Neural cell (in vitro differentiated cells): Measurements from ENCODE around the gene CPVL. TPM values are rescaled to one million over a fixed set of nuclear protein-coding genes. Genes with fewer than 3 reads are reported as not detected.
A peak's percentile ranks its signal among the peaks of the same experiment; 100 is the strongest.

Source experiments
- H2AFZ ChIP-seq: fragments of 200-600, 300-800 bp; sonication (generic), shearing (Covaris generic); 2 replicates; pipeline ENCODE4 v1.6.0; 2014; ENCODE audit warnings: low read depth, mild to moderate bottlenecking, antibody characterized with exemption, low read length, moderate library complexity
- H3F3A ChIP-seq: fragments of 200-600 bp; shearing (Covaris generic); 2 replicates; pipeline ENCODE4 v1.6.1; 2016; ENCODE audit warnings: mild to moderate bottlenecking, moderate library complexity, mixed read lengths, antibody characterized with exemption, low read length; ENCODE audit not compliant: insufficient read depth, poor library complexity, severe bottlenecking
- H3K27ac ChIP-seq: fragments of 200-600, 300-800 bp; sonication (generic), shearing (Covaris generic); 2 replicates; pipeline ENCODE4 v1.5.1; 2014; ENCODE audit warnings: mild to moderate bottlenecking, low read length, moderate library complexity
- H3K27me3 ChIP-seq: fragments of 300-800, 200-600 bp; sonication (generic), shearing (Covaris generic); 2 replicates; pipeline ENCODE4 v1.6.0; 2014; ENCODE audit warnings: mild to moderate bottlenecking, low read depth, low read length, moderate library complexity; ENCODE audit not compliant: insufficient read depth
- H3K36me3 ChIP-seq: fragments of 300-800, 200-600 bp; sonication (generic), shearing (Covaris generic); 2 replicates; pipeline ENCODE4 v1.5.1; 2014; ENCODE audit warnings: mild to moderate bottlenecking, antibody characterized with exemption, low read length, moderate library complexity; ENCODE audit not compliant: insufficient read depth
- H3K4me2 ChIP-seq: fragments of 300-800, 200-600 bp; sonication (generic), shearing (Covaris generic); 2 replicates; pipeline ENCODE4 v1.6.0; 2014; ENCODE audit warnings: mild to moderate bottlenecking, low read length
- H3K4me3 ChIP-seq: fragments of 300-800, 200-600 bp; sonication (generic), shearing (Covaris generic); 2 replicates; pipeline ENCODE4 v1.5.1; 2014; ENCODE audit warnings: mild to moderate bottlenecking, low read length, moderate library complexity
- H3K79me2 ChIP-seq: fragments of 200-600 bp; shearing (Covaris generic); replicated peaks from 2 replicates; pipeline ENCODE4 v1.6.0; 2014; ENCODE audit warnings: mild to moderate bottlenecking, low read length, moderate library complexity; ENCODE audit not compliant: insufficient read depth
- H3K9ac ChIP-seq: fragments of 300-800, 200-600 bp; sonication (generic), shearing (Covaris generic); 2 replicates; pipeline ENCODE4 v1.6.1; 2016; ENCODE audit warnings: mild to moderate bottlenecking, low read length, mixed read lengths
- H3K9me2 ChIP-seq: fragments of 200-600 bp; shearing (Covaris generic); 2 replicates; pipeline ENCODE4 v1.6.1; 2016; ENCODE audit warnings: mild to moderate bottlenecking, low read length, mixed read lengths; ENCODE audit not compliant: insufficient read depth
- H3K9me3 ChIP-seq: fragments of 200-600, 300-800 bp; sonication (generic), shearing (Covaris generic); 2 replicates; pipeline ENCODE4 v1.6.1; 2016; ENCODE audit warnings: mild to moderate bottlenecking, mixed run types, low read length, moderate library complexity, mixed read lengths
- H4K20me1 ChIP-seq: fragments of 200-600 bp; shearing (Covaris generic); 2 replicates; pipeline ENCODE4 v1.6.1; 2016; ENCODE audit warnings: mild to moderate bottlenecking, mixed run types; ENCODE audit not compliant: insufficient read depth
- EP300 ChIP-seq: fragments of 450-650 bp; conservative IDR thresholded peaks from 2 replicates; pipeline ENCODE4 v1.6.1; 2014; ENCODE audit warnings: antibody characterized with exemption, mild to moderate bottlenecking, moderate library complexity; ENCODE audit not compliant: poor library complexity, severe bottlenecking
- EZH2 ChIP-seq: fragments of 200-600, 300-800 bp; shearing (Covaris generic), sonication (generic); IDR thresholded peaks from 2 replicates; pipeline ENCODE4 v1.6.1; 2014; ENCODE audit warnings: antibody characterized with exemption, low read length, borderline replicate concordance, mild to moderate bottlenecking; ENCODE audit not compliant: insufficient read depth, poor library complexity, severe bottlenecking
- MXI1 ChIP-seq: fragments of 450-650 bp; conservative IDR thresholded peaks from 2 replicates; pipeline ENCODE4 v1.6.1; 2014; ENCODE audit warnings: antibody characterized with exemption, mild to moderate bottlenecking; ENCODE audit not compliant: poor library complexity, severe bottlenecking
- POLR2AphosphoS5 ChIP-seq: IDR thresholded peaks from 2 replicates; pipeline ENCODE4 v1.6.1; 2012
- RAD21 ChIP-seq: fragments of 450-650 bp; conservative IDR thresholded peaks from 2 replicates; pipeline ENCODE4 v1.6.1; 2014; ENCODE audit warnings: antibody characterized with exemption, mild to moderate bottlenecking, moderate library complexity
- SMC3 ChIP-seq: fragments of 450-650 bp; conservative IDR thresholded peaks from 2 replicates; pipeline ENCODE4 v1.6.1; 2014; ENCODE audit warnings: antibody characterized with exemption, mild to moderate bottlenecking, moderate library complexity; ENCODE audit not compliant: poor library complexity
- TAF1 ChIP-seq: IDR thresholded peaks from 2 replicates; pipeline ENCODE4 v1.6.1; 2012; ENCODE audit warnings: low read depth
- polyA plus RNA-seq: library from polyadenylated mRNA; depleted of rRNA; stranded (reverse); fragments of >200 nt; gene quantifications from 2 replicates; pipeline ENCODE4 v1.2.3, GENCODE V29; 2014
- TF ChIP-seq, protein P1 (sequence below): IDR thresholded peaks from 2 replicates; pipeline ENCODE4 v1.6.1; 2012; ENCODE audit warnings: borderline replicate concordance
- TF ChIP-seq, protein P2 (sequence below): fragments of 450-650 bp; IDR thresholded peaks from 2 replicates; pipeline ENCODE4 v1.5.1; 2014; ENCODE audit warnings: antibody characterized with exemption, mild to moderate bottlenecking, moderate library complexity; ENCODE audit not compliant: poor library complexity, severe bottlenecking

CPVL gene
- polyA plus RNA-seq, 1 donor from 2014 or later: 13.0 TPM

DNA sequence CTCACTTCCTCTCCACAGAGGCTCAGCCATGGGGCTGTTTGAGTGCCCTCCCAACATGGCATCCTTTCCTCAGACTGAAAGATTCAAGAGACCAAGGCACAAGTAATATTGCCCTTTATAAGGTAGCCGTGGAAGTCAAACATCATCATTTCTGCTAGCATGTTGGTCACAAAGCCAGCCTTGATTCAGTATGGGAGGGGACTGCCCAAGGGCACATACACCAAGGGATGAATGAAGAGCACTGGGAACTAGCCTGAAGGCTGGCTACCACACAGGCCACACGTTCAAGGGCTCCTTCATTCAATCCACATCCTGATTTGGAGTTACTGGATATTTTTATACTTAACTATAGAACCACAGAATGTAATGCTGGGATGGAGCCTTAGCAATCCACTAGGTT, 39.3 kb downstream of the CPVL start:
- no peaks in the 10 kb centered on the region for H3K9me2 ChIP-seq
- H4K20me1 ChIP-seq: no peaks in the 10 kb centered on the region
- no peaks in the 10 kb centered on the region for H3K27me3 ChIP-seq
- H3K27ac ChIP-seq: no peak overlapping the region
- H3K4me2 ChIP-seq: no peak overlapping the region
- H2AFZ ChIP-seq: no peak overlapping the region
- no peaks in the 10 kb centered on the region for H3K9me3 ChIP-seq
- H3F3A ChIP-seq: no peaks in the 10 kb centered on the region
- TF ChIP-seq TAF1 (no peak), EZH2 (no peak), EP300 (no peak), SMC3 (no peak), MXI1 (no peak), RAD21 (no peak), POLR2AphosphoS5 (no peak)
- TF ChIP-seq, protein P1, sequence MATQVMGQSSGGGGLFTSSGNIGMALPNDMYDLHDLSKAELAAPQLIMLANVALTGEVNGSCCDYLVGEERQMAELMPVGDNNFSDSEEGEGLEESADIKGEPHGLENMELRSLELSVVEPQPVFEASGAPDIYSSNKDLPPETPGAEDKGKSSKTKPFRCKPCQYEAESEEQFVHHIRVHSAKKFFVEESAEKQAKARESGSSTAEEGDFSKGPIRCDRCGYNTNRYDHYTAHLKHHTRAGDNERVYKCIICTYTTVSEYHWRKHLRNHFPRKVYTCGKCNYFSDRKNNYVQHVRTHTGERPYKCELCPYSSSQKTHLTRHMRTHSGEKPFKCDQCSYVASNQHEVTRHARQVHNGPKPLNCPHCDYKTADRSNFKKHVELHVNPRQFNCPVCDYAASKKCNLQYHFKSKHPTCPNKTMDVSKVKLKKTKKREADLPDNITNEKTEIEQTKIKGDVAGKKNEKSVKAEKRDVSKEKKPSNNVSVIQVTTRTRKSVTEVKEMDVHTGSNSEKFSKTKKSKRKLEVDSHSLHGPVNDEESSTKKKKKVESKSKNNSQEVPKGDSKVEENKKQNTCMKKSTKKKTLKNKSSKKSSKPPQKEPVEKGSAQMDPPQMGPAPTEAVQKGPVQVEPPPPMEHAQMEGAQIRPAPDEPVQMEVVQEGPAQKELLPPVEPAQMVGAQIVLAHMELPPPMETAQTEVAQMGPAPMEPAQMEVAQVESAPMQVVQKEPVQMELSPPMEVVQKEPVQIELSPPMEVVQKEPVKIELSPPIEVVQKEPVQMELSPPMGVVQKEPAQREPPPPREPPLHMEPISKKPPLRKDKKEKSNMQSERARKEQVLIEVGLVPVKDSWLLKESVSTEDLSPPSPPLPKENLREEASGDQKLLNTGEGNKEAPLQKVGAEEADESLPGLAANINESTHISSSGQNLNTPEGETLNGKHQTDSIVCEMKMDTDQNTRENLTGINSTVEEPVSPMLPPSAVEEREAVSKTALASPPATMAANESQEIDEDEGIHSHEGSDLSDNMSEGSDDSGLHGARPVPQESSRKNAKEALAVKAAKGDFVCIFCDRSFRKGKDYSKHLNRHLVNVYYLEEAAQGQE: no peak
- TF ChIP-seq, protein P2, sequence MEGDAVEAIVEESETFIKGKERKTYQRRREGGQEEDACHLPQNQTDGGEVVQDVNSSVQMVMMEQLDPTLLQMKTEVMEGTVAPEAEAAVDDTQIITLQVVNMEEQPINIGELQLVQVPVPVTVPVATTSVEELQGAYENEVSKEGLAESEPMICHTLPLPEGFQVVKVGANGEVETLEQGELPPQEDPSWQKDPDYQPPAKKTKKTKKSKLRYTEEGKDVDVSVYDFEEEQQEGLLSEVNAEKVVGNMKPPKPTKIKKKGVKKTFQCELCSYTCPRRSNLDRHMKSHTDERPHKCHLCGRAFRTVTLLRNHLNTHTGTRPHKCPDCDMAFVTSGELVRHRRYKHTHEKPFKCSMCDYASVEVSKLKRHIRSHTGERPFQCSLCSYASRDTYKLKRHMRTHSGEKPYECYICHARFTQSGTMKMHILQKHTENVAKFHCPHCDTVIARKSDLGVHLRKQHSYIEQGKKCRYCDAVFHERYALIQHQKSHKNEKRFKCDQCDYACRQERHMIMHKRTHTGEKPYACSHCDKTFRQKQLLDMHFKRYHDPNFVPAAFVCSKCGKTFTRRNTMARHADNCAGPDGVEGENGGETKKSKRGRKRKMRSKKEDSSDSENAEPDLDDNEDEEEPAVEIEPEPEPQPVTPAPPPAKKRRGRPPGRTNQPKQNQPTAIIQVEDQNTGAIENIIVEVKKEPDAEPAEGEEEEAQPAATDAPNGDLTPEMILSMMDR: no peak
- H3K9ac ChIP-seq: no peak overlapping the region
- H3K36me3 ChIP-seq: no peaks in the 10 kb centered on the region
- H3K4me3 ChIP-seq: no peak overlapping the region
- no peaks in the 10 kb centered on the region for H3K79me2 ChIP-seq

DNA sequence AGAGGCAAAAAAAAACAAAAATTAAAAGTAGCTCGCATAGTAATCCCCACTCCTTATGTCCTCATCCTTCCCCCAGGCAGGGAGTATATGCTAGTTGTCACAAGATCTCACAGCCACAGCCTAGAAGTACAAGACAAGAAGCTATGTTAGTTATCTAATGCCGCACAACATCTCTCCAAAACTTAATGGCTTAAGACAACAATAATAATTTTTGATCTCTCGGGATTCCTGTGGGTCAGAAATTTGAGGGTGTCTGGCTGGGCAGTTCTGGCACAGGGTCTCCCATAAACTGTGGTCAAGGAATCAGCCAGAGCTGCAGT, 39.7 kb downstream of the CPVL start:
- no peaks in the 10 kb centered on the region for H3K36me3 ChIP-seq
- H3K4me3 ChIP-seq: no peak overlapping the region
- H2AFZ ChIP-seq: no peak overlapping the region
- H3K79me2 ChIP-seq: no peaks in the 10 kb centered on the region
- H3K27ac ChIP-seq: no peak overlapping the region
- TF ChIP-seq TAF1 (no peak), EP300 (no peak), MXI1 (no peak), RAD21 (no peak), EZH2 (no peak), POLR2AphosphoS5 (no peak), SMC3 (peak; percentile 21)
- TF ChIP-seq, protein P2: peak; percentile 29
- TF ChIP-seq, protein P1: no peak
- H3K27me3 ChIP-seq: no peaks in the 10 kb centered on the region
- no peak overlapping the region for H3K9ac ChIP-seq
- no peaks in the 10 kb centered on the region for H4K20me1 ChIP-seq
- no peak overlapping the region for H3K4me2 ChIP-seq
- H3K9me2 ChIP-seq: no peaks in the 10 kb centered on the region
- H3K9me3 ChIP-seq: no peaks in the 10 kb centered on the region
- no peaks in the 10 kb centered on the region for H3F3A ChIP-seq
